RWPE1 (cell line): Measurements from ENCODE around the gene LAMB3.

ENCODE experiments used
- CTCF ChIA-PET: fragments of 350-600 bp; sonication (Branson Sonifier 250); formaldehyde crosslinking; extraction: SDS; loops from one replicate; lab custom pipeline; 2021; lab: Yijun Ruan, JAX
- POLR2A ChIA-PET: fragments of 400-600 bp; formaldehyde crosslinking; extraction: SDS; loops from one replicate; lab custom pipeline; 2020; ENCODE audit warnings: antibody characterized with exemption; ENCODE audit not compliant: low non-redundant PET; lab: Yijun Ruan, JAX
- DNase-seq: peaks from one replicate; pipeline ENCODE4 v3.0.0; 2012; ENCODE audit warnings: low spot score
- H3K27ac ChIP-seq: fragments of 450-650 bp; 2 replicates; pipeline ENCODE4 v1.5.1; 2017
- TF ChIP-seq, protein P1 (sequence below): fragments of 450-650 bp; conservative IDR thresholded peaks from 2 replicates; pipeline ENCODE4 v1.5.1; 2017; ENCODE audit warnings: low read depth, mild to moderate bottlenecking

LAMB3 gene

DNA sequence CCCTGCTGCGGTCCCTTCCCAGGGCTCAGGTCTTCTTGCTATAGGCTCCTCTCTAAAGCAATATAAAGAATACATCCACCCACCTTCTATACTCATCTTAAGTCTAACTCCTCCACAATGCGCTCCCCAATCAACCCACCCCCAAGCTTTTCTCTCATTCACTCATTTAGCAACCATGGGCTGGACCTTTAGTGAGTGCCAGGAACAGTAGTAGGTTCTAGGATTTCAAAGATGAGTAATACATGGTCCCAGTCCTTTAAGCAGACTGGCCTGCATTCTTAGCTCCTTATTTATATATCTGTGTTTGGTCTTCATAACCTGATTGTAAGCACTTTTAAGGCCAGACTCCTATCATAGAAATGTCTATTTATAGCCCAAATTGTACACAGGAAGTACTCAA lies 62.8 kb downstream of the LAMB3 start:
- ChIA-PET CTCF (interaction anchor here (0.5 to 0.7 kb wide), 2 partner anchors 20 to 227 kb away, joined by 3 read pairs; no protein-coding TSS in a partner anchor), POLR2A (no interaction called here)
- no peak overlapping the region for H3K27ac ChIP-seq

GRCh38 chr1:209587789-209588188 lies 64.4 kb downstream of the LAMB3 start:
- H3K27ac ChIP-seq, result no peak overlapping the region
- DNase-seq, result peak; percentile 38
- POLR2A ChIA-PET, result no interaction called here
- TF ChIP-seq, protein P1, sequence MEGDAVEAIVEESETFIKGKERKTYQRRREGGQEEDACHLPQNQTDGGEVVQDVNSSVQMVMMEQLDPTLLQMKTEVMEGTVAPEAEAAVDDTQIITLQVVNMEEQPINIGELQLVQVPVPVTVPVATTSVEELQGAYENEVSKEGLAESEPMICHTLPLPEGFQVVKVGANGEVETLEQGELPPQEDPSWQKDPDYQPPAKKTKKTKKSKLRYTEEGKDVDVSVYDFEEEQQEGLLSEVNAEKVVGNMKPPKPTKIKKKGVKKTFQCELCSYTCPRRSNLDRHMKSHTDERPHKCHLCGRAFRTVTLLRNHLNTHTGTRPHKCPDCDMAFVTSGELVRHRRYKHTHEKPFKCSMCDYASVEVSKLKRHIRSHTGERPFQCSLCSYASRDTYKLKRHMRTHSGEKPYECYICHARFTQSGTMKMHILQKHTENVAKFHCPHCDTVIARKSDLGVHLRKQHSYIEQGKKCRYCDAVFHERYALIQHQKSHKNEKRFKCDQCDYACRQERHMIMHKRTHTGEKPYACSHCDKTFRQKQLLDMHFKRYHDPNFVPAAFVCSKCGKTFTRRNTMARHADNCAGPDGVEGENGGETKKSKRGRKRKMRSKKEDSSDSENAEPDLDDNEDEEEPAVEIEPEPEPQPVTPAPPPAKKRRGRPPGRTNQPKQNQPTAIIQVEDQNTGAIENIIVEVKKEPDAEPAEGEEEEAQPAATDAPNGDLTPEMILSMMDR, result no peak
- CTCF ChIA-PET, result interaction anchor here (0.6 kb wide), 1 partner anchor 650 kb away, joined by 3 read pairs; no protein-coding TSS in a partner anchor

More for the DNA sequence above, 62.8 kb downstream of the LAMB3 start:
- TF ChIP-seq, protein P1, result no peak
- no peak for DNase-seq

DNA sequence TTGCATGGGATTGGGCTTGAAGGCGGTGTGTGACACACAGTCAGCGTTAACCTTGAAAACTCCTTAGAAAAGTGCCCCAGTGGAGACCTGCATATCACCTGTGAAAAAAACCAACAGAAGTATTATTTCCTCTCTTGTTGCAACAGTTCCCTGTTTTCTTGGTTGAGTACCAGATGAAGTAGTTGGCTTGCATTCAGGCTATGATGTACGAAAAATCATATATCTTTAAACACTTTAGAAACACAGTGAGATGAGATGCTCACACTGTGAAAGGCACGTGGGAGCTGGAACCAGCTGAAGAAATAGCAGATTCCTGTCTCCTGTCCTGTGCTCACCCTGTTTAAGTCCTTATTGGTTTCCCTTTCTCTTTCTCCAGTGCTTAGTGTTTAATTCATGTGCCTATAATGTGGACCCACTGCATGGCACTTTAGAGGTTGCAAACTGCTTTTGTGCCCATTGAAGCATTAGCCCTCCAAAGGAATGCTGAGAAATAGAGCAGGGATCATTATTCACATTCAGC lies 65.9 kb downstream of the LAMB3 start:
- ChIA-PET POLR2A (no interaction called here), CTCF (interaction anchor here (1.4 kb wide), 1 partner anchor 162 kb away, joined by 7 read pairs; no protein-coding TSS in a partner anchor)
- H3K27ac ChIP-seq, result no peak overlapping the region
- DNase-seq, result no peak
- TF ChIP-seq, protein P1, result no peak

DNA sequence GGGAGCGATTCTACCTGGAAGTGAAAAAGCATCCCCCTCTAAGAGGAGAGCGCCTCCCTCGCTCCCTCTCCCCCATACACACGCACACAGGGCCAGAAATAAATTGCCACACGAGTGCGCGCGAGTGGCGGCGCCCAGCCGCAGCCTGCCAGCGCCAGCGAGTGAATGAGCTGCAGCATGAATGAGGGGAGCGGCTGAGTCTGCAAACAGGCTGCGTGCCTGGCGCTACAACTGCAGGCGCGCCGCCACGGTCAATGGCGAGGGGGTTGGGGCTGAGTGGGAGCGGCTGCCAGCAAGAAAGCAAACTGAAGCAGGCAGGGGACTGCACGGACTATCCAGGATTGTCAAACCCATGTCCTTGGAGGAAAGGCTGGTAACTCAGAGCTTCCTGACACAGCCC lies 66.6 kb downstream of the LAMB3 start:
- TF ChIP-seq, protein P1, result no peak
- H3K27ac ChIP-seq, result no peak overlapping the region
- CTCF ChIA-PET, result interaction anchor here (0.6 to 1.4 kb wide), 2 partner anchors 162 to 430 kb away, joined by 3 to 7 read pairs; no protein-coding TSS in a partner anchor
- POLR2A ChIA-PET, result no interaction called here
- peak; percentile 23 for DNase-seq

DNA sequence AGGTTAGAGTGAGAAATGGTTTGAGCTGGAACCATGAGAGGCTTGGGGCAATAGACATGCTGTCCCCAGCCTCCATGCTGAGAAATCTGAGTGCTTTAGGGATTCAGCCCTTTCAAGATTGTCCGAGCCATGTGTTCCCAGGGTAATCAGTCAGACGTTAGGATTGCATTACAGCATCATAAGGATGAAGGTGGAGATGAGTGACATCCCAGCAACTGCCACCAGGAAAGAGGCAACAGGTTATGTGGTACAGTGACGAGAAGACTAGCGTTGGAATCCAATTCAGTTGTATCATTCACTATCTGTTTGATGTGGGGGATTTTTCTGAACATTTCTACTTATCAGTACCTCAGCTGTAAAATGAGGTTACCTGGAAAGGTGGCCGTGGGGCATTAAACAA lies 67.0 kb downstream of the LAMB3 start:
- no peak overlapping the region for H3K27ac ChIP-seq
- ChIA-PET POLR2A (interaction anchor here (0.5 kb wide), 1 partner anchor 22 kb away, joined by 3 read pairs; no protein-coding TSS in a partner anchor), CTCF (interaction anchor here (0.6 to 1.4 kb wide), 2 partner anchors 163 to 430 kb away, joined by 3 to 7 read pairs; no protein-coding TSS in a partner anchor)
- no peak for DNase-seq
- TF ChIP-seq, protein P1, result no peak

- H3K27ac ChIP-seq, result no peak overlapping the region
- TF ChIP-seq, protein P1, result no peak
- ChIA-PET CTCF (no interaction called here), POLR2A (no interaction called here)
- DNase-seq, result no peak
Observed at GRCh38 chr1:209584231-209584672, 68.0 kb downstream of the LAMB3 start.
